NCI-H128 (cell line): ENCODE measurements around the gene PTGER1.
A peak's percentile ranks its signal among the peaks of the same experiment; 100 is the strongest.

ENCODE experiments used
- DNase-seq: peaks from one replicate; lab custom pipeline; 2025; ENCODE audit not compliant: unreplicated experiment; lab: John Stamatoyannopoulos, UW

Gene PTGER1

DNA sequence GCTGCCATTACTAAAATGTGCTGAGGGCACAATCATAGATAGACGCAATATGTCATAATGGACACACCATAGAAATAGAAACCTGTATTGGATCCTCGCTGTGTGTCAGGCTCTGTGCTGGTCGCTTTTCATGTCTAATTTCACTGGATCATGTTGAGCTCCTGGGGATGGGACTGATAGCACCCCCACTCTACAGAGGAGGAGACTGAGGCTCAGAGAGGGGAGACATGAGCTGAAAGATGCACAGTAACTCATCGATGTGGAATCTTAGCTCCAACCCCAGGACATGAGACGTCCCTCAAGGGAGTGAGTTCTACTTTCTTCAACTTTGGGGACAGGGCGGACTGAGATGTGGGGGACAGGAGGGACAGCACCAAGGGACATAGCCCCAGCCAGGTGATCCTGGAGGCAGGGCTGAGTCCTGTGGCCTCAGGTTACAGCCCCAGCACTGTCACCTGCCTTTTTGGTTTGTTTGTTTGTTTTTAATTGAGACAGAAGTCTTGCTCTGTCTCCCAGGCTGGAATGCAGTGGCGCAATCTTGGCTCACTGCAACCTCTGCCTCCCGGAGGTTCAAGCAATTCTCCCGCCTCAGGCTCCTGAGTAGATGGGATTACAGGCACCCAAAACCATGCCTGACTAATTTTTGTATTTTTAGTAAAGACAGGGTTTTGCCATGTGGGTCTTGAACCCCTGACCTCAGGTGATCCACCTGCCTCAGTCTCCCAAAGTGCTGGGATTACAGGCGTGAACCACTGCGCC is 27.4 kb upstream of the PTGER1 start:
- no peak for DNase-seq

DNA sequence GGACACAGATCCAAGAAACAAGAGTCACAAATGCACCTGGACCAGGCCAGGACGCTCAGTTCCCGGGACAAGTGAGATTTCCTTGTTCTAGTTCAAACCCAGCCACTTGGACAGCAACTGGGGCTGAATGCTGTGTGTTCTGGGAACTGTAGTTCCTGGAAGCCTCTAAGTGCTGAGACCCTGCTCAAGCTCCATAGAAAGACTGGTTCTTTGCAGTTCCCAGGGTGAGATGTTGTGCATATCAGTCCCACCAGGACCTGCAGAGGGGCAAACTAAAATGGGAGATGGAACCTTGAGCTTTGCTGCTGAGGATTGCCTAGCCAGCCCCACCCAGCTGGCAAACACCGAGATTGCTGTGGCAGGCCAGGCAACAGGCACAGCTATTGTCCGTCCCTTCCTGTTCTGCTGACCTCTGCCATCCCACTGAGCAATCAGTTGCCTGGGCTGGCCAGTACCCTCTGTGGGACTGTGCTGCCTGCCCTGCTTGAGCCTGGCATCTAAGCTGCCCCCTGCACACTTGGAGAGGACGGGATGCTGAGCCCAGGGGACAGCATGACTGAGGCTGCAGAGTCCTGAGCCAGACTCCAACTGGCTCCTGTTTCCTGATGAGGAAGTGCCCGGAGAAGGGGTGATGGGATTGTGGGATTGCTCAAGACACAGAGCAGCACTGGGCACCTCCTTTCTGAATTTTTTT is 22.2 kb upstream of the PTGER1 start:
- DNase-seq, result no peak

- no peak for DNase-seq
Observed at GRCh38 chr19:14496834-14497227, 21.7 kb upstream of the PTGER1 start.

DNA sequence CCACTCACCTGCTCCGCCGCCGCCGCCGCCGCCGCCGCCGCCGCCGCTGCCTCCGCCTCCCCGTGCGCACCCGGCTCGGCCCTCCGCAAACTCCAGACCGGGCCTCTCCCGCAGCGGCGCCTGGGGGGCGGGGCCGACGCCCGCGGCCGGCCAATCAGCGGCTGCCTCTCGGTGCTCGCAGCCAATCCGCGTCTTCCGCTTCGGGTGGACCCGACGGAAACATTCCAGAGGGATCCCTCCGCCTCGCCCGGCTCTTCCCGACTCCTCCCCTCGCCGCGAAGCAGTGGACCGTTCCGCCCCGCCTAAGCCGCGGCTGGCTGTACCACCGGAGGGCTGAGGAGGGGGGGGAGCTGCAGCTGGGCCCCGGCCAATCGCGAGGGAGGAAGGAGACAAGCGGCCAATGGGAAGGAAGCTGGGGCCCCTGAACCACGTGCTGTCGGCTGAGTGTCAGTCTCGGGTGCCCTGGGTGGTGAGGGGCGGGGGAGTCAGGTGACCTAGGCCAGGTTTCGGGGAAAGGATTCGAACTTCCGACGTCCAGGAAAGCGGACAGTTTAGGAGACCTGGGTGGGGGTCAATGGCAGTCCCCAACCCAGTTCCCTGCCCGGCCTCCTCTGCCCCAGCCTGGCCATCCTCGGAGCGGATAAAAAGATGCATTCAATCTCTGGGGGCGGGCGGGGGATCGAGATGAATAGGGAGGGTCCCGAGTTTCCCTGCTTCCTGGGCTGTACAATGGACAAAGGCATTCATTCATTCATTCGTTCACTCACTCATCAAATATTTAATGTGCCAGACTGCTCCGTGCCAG is 21.1 kb upstream of the PTGER1 start, which contains the start of gene GIPC1:
GIPC1 (minus strand) TSS at position 99 of the 805 bp plus-strand sequence. CDS start 13,151 bp downstream, outside the sequence.
- DNase-seq, result peak; percentile 97

DNA sequence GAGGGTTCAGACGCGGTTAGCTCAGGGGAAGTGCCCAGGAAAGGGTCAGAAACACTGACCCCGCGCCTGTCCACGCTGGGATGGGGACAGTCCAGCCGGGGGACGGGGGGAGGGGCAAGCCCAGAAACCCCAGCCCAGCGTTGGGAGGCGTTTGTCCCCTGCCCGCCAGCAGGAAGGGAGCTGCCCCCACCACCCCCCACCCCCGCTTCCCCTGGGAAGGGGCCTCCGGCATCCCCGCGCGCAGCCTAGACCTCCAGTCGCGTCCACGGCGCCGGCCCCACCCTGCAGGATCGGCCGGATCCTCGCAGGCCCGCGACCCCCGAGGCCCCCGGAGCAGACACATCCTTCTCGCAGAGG is 20.5 kb upstream of the PTGER1 start:
- DNase-seq, result no peak

DNA sequence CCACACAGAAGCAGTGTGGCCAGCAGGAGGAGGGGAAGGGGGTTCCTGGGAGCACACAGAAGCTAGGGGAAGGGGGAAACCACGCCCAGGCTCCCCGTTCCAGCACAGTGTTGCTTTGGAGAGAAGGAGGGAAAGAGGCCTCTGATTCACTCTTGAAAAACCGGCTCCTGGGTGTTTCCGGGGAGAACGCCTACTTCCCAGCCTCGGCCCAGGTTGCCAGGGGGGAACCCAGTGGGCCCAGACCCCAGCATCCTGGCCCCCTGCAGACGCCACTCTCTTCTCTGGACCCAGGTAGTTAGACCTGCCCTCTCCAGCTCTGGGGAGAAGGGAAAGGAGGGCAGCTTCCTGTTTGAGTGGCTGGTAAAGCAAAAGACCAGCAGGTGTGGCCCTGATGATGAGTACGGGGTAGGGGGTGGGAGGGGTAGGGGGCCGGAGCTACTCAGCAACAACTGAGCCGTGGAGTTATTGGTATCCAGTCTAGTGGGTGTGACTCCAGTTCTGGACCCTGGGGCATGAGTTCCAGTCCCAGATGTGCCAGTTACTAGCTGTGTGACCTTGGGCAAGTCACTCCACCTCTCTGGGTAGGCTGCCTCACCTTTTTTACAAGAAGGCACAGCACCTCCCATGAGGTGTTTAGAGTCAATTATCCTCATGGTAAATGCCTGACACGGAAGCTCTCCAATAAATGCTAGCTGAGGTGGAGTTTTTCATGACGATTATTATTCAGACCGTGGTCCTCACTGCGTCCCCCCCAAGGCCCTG is 19.9 kb upstream of the PTGER1 start:
- no peak for DNase-seq

GRCh38 chr19:14494411-14494810 is 19.3 kb upstream of the PTGER1 start:
- DNase-seq, result no peak

GRCh38 chr19:14492756-14493337 is 17.7 kb upstream of the PTGER1 start:
- DNase-seq, result no peak

- no peak for DNase-seq
Observed at GRCh38 chr19:14487370-14488125, 12.4 kb upstream of the PTGER1 start.

DNA sequence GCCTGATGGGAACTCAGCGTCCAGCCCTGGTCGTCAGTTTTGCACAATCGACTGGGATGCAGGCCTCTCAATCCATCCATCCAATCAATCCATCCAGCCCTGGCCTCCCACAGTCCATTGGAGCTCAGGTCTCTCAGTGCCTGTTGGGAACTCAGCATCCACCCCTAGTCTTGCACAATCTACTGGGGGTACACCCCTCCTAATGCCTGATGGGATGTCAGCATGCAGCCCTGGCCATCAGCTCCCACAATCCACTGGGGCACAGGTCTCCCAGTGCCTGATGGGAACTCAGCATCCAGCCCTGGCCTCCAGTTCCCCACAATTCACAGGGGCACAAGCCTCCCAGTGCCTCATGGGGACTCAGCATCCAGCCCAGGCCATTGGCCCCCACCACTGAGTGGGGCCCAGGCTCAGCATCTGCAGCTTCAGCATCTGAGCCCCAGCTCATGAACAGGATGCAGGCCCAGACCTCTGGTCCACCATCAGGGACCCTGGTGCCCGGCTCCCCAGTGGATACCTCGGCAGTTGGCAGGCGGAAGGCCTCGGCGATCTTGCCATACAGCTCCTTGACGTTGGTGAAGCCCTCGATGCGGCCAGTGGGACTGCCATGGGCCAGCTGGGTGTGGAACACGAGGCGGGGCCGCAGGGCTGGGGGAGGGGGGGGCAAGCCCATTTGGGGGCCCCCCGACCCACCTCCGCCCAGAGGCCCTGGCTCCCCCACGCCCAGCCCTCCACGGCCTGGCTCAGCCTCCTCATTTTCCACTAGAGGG is 7.2 kb upstream of the PTGER1 start:
- DNase-seq, result no peak

DNA sequence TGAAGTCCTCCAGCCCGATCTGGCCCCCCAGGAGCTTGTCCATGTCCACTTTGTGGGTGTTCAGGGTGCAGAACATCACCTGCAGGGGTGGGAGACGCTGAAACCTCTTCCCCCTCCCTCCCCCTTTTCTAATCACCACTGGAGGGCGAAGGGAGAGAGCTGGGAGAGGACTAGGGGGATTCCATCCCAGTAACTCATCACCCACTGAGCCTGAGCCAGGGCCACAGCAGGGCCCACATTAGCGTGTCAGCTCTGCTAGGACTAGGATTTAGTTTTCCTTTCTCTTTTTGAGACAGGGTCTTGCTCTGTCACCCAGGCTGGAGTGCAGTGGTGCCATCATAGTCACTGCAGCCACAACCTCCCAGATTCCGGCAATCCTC is 5.5 kb upstream of the PTGER1 start:
- DNase-seq, result no peak

DNA sequence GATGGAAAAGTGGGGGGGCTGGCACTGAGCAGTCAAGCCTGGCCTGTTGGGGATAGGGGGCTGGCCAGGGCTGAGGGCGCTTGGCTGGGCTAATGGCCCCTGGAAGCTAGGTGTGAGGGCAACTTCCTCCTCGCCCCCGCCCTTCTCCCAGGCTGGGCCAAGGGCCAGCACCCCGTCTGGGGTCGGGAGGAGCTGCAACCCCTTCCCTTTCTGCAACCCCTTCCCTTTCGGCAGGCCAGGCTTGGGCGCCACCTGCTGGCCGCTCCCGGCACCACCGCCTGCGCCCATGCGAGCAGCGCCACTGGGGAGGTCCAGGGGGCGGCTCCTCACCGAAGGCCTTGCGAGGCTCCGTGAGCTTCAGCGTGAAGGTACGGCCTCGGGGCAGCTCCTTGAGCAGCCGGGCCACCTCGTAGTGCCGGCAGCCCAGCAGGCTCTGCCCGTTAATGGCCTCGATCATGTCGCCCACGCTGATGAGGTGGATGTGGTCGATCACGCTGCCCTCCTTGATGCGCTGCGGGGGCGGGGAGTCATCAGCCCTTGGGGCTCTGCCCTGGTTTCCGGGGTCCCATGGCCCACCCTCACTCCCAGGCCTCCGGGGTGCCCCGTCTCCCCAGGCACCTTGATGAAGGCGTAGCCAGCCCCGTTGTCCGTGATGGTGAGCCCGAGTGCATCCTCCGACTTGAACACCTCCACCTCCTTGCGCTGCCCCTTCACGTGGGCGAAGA is 5.0 kb upstream of the PTGER1 start:
- DNase-seq, result no peak

DNA sequence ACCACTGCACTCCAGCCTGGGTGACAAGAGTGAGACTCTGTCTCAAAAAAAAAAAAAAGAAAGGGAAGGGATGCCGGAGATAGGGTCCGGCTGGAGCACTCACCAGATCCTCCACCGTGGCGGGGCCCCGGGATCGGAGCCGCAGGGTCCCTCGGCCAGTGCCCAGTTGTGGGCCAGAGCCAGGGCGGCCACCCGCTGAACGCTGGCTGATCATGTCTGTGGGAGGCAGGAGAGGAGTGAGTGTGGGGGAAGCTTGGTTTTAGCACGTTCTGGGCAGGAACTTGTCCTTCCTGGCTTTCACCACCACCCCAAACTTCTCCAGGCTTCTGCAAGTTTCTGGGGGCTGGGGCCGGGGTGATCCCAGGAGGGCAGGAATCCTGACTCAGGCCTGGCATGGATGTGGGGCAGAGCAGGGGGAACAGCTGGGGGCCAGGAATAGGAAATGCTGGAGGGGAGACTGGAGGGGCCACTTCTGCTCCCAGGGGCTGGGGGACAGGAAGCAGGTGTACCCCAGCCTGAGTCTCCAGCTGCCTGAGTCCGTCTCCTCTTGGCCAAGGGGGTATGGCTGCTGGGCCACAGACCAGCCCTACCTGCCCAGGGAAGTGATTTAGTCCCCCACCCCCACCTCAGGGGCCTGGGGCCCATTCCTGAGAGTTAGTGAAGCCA is 4.3 kb upstream of the PTGER1 start:
- DNase-seq, result no peak

DNA sequence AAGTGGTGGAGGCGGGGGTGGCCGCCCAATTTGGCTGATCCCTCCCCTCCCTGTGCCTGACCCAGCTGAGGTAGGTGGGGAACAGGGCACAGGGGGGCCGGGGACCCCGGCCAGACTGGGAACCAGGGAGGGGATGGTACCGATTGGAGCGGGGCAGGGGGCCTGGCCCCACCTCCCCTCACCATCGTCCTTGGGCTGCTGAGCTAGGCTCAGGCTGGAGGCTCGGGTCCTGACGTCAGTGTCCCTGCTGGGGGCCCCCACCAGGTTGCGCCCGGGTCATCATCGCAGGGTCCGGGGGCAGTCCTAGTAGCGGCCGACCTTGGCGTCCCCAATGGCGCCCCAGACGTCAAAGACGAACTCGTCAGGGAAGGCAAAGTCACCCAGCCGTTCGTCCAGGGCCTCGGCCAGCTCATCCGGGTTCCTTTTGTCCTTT is 3.0 kb upstream of the PTGER1 start:
- no peak for DNase-seq

DNA sequence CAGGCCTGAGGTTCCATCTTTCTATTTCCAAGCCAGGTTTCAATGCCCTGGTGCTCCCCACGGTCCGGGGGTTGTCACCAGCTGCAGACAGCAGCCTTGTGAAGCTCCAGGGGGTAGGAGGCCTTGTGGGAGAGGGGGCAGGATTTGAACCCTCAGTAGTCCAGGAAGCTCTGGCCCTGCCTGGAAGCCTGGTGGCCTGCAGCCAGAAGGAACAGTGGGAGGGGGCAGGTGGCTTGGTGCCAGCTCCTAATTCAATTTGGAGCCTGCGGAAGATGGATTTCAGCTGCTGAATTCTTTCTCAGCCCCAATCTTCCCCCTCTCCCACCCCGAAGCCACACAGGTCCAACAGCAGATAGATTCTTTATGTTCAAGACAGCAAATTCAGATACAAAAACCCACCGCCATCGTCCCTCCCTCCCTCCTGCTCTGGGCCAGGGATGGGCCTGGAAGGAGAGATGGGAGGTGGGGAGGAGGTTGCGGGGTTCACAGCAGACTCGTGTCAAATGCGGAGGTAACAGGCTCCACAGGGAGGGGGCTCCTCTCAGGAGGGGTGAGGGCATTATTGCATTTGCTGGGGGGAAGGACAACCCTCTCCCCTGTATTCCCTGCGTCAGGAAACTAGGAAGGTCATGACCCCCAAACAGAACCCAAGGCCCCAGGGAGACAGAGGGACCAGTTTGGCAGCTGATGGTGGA is 2.4 kb upstream of the PTGER1 start:
- DNase-seq, result no peak

DNA sequence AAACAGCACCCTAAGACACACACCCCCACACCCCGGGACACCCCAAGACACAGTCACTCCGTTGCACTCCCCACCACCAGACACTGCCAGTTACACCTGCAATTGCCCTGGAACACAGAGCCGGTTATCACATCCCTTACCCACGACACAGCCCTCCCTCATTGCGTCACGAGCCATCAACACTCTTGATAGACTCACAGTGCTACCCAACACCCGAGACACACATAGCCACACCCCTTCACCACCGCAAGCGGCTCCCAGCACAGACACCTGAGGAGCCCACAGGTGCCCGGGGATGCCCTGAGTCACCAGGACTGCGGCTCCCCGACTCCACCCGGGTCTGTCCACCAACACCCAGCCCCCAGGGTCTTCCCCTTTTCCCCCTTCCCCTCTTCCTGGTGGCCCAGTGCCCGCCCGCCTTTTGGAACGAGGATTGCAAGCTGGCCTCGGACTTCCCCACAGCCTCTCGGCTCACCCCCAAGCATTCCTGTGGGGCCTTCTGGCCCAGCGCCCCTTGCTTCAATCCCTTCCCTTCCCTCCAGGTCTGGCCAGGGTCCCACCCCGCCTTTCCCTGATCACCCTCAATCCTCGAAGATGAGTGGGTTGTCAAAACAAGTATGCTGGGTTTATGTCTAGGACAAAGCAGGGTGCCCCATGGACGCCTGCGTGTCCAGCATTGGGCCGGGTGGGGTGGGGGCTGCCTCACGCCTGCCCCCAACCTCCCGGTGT is 1.7 kb upstream of the PTGER1 start:
- no peak for DNase-seq

GRCh38 chr19:14476327-14476672 is 1.1 kb upstream of the PTGER1 start:
- DNase-seq, result no peak
